GM23338 (cell line): ENCODE data around the gene FOXL2NB. TPM values are rescaled to one million over a fixed set of nuclear protein-coding genes. Genes with fewer than 3 reads are reported as not detected.

Experiments
- ATAC-seq: fragments of 200-7000 bp; cut with Tn5 transposase; 3 replicates; pipeline ENCODE4 v1.9.1; 2020
- DNase-seq: peaks from one replicate; pipeline ENCODE4 v3.0.0-alpha.2; 2015; ENCODE audit warnings: low spot score
- H2AFZ ChIP-seq: fragments of 200-600 bp; sonication (generic); 2 replicates; pipeline ENCODE4 v1.8.0; 2016; ENCODE audit warnings: antibody characterized with exemption, mild to moderate bottlenecking, moderate library complexity
- H3F3A ChIP-seq: fragments of 200-600 bp; sonication (generic); replicated peaks from 2 replicates; pipeline ENCODE4 v1.8.0; 2017; ENCODE audit warnings: antibody characterized with exemption, mixed run types, low read depth
- H3K27ac ChIP-seq: fragments of 200-600 bp; sonication (generic); 2 replicates; pipeline ENCODE4 v1.6.1; 2016; ENCODE audit warnings: low read depth
- H3K27me3 ChIP-seq: fragments of 200-600 bp; sonication (generic); 2 replicates; pipeline ENCODE4 v1.8.0; 2016; ENCODE audit warnings: mild to moderate bottlenecking, mixed run types, moderate library complexity; ENCODE audit not compliant: insufficient read depth
- H3K36me3 ChIP-seq: fragments of 200-600 bp; sonication (generic); 2 replicates; pipeline ENCODE4 v1.8.0; 2016; ENCODE audit warnings: mild to moderate bottlenecking; ENCODE audit not compliant: insufficient read depth
- H3K4me1 ChIP-seq: fragments of 200-600 bp; sonication (generic); 2 replicates; pipeline ENCODE4 v1.8.0; 2016; ENCODE audit warnings: mild to moderate bottlenecking, moderate library complexity; ENCODE audit not compliant: insufficient read depth
- H3K4me2 ChIP-seq: fragments of 200-600 bp; sonication (generic); 2 replicates; pipeline ENCODE4 v1.7.1; 2017; ENCODE audit warnings: mixed run types
- H3K4me3 ChIP-seq: fragments of 200-600 bp; sonication (generic); 2 replicates; pipeline ENCODE4 v1.6.1; 2016; ENCODE audit warnings: mixed run types
- H3K79me2 ChIP-seq: fragments of 200-600 bp; sonication (generic); replicated peaks from 2 replicates; pipeline ENCODE4 v1.8.0; 2017; ENCODE audit warnings: mild to moderate bottlenecking; ENCODE audit not compliant: insufficient read depth
- H3K9me2 ChIP-seq: fragments of 200-600 bp; sonication (generic); 2 replicates; pipeline ENCODE4 v1.8.0; 2017; ENCODE audit not compliant: insufficient read depth
- H4K20me1 ChIP-seq: fragments of 200-600 bp; sonication (generic); replicated peaks from 2 replicates; pipeline ENCODE4 v1.8.0; 2017; ENCODE audit warnings: mild to moderate bottlenecking; ENCODE audit not compliant: insufficient read depth
- H3K27ac Mint-ChIP-seq: 2 replicates; pipeline ENCODE4 v1.8.0; 2020; ENCODE audit warnings: inconsistent platforms, mild to moderate bottlenecking, moderate library complexity, mixed read lengths
- H3K27me3 Mint-ChIP-seq: 3 replicates; pipeline ENCODE4 v1.8.0; 2022; ENCODE audit warnings: low read depth, mild to moderate bottlenecking, moderate library complexity, mixed read lengths, inconsistent platforms; ENCODE audit not compliant: insufficient read depth, poor library complexity
- H3K36me3 Mint-ChIP-seq: 3 replicates; pipeline ENCODE4 v1.8.0; 2021; ENCODE audit warnings: low read depth, mild to moderate bottlenecking, inconsistent platforms, moderate library complexity, mixed read lengths
- H3K4me1 Mint-ChIP-seq: 3 replicates; pipeline ENCODE4 v1.8.0; 2020; ENCODE audit warnings: mild to moderate bottlenecking, inconsistent platforms, mixed read lengths
- H3K4me3 Mint-ChIP-seq: 3 replicates; pipeline ENCODE4 v1.8.0; 2021; ENCODE audit warnings: moderate library complexity, mild to moderate bottlenecking, inconsistent platforms, mixed read lengths
- H3K9me3 Mint-ChIP-seq: 3 replicates; pipeline ENCODE4 v1.8.0; 2020; ENCODE audit warnings: moderate library complexity, mild to moderate bottlenecking, inconsistent platforms, mixed read lengths
- CREB1 ChIP-seq: fragments of 250-450 bp; sonication (Bioruptor Pico); IDR thresholded peaks from 2 replicates; pipeline ENCODE4 v1.5.0; 2020; ENCODE audit warnings: low read depth, mild to moderate bottlenecking, moderate library complexity
- EZH2 ChIP-seq: fragments of 200-600 bp; sonication (generic); IDR thresholded peaks from one replicate; pipeline ENCODE4 v1.8.0; 2017; ENCODE audit warnings: antibody characterized with exemption, mild to moderate bottlenecking, low read depth; ENCODE audit not compliant: unreplicated experiment
- EZH2phosphoT487 ChIP-seq: fragments of 200-600 bp; sonication (generic); IDR thresholded peaks from one replicate; pipeline ENCODE4 v1.8.1; 2018; ENCODE audit warnings: antibody characterized with exemption; ENCODE audit not compliant: unreplicated experiment
- JUNB ChIP-seq: IDR thresholded peaks from one replicate; pipeline ENCODE4 v1.6.1; 2016; ENCODE audit warnings: antibody characterized with exemption; ENCODE audit not compliant: unreplicated experiment
- NANOG ChIP-seq: IDR thresholded peaks from 2 replicates; pipeline ENCODE4 v1.6.1; 2016; ENCODE audit warnings: antibody characterized with exemption, borderline replicate concordance
- POLR2AphosphoS5 ChIP-seq: IDR thresholded peaks from 2 replicates; pipeline ENCODE4 v1.6.1; 2016; ENCODE audit warnings: antibody characterized with exemption, low read depth
- STAT1 ChIP-seq: IDR thresholded peaks from one replicate; pipeline ENCODE4 v1.6.1; 2016; ENCODE audit warnings: antibody characterized with exemption; ENCODE audit not compliant: unreplicated experiment
- ZNF114 ChIP-seq: fragments of 250-450 bp; sonication (Bioruptor Pico); IDR thresholded peaks from 2 replicates; pipeline ENCODE4 v1.5.0; 2020; ENCODE audit warnings: mild to moderate bottlenecking, moderate library complexity
- polyA plus RNA-seq: library from polyadenylated mRNA; unstranded; fragments of >200 nt; fragmentation: Nextera tagmentation; extraction: Ambion mirVana; gene quantifications from 2 replicates; pipeline ENCODE4 v1.2.1, GENCODE V29; 2016
- total RNA-seq: library from RNA; depleted of rRNA; stranded (reverse); fragments of >200 nt; shearing (Covaris generic); gene quantifications from 2 replicates; pipeline ENCODE4 v1.2.3, GENCODE V29; 2014
- TF ChIP-seq, protein P1 (sequence below): IDR thresholded peaks from one replicate; pipeline ENCODE4 v1.6.1; 2018; ENCODE audit warnings: antibody characterized with exemption; ENCODE audit not compliant: unreplicated experiment
- TF ChIP-seq, protein P2 (sequence below): fragments of 250-450 bp; sonication (Bioruptor Pico); IDR thresholded peaks from 2 replicates; pipeline ENCODE4 v1.5.0; 2020; ENCODE audit warnings: mild to moderate bottlenecking, moderate library complexity
- TF ChIP-seq, protein P3 (sequence below), 2 experiments: fragments of 200-600 bp in 1 of 2; sonication (generic) in 1 of 2; conservative IDR thresholded peaks; 2 replicates each; pipeline versions ENCODE4 v1.5.1 to v1.6.1; 2016 to 2017; ENCODE audit warnings: antibody characterized with exemption in 2 of 2, low read depth in 2 of 2, mild to moderate bottlenecking in 2 of 2, moderate library complexity in 1 of 2
- TF ChIP-seq, protein P4 (sequence below): IDR thresholded peaks from 2 replicates; pipeline ENCODE4 v1.6.1; 2016; ENCODE audit warnings: antibody characterized with exemption

Gene FOXL2NB
- total and polyA plus RNA-seq, 2 experiments from 2014 or later, result 11.2 to 15.6 TPM

DNA sequence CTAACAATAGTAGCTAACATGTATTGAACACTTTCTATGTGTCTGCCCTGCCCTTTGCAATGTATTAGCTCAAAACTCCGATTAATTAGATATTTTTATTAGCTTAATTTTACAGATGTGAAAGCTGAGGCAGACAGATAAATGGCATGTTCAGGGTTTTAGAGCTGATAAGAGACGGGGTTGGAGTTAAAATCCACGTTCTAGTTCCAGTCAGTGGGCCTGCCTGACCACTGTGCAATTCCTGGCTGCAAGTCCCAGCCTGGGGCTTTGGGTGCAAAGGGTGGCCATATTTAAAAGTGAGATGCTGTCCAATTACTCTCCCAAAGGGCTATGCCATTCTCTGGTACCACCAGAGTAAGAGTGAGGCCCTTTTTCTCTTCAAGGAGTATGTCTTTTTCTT is 33.3 kb upstream of the FOXL2NB start:
- H3K36me3 Mint-ChIP-seq, result no peaks in the 10 kb centered on the region
- H3K4me2 ChIP-seq, result no peak overlapping the region
- H3F3A ChIP-seq, result no peaks in the 10 kb centered on the region
- H3K4me1 ChIP-seq, result no peaks in the 10 kb centered on the region
- no peak for DNase-seq
- H3K4me1 Mint-ChIP-seq, result peaks cover 3% of the 10 kb centered on the region; the same call in 2 of the 3 replicates
- no peaks in the 10 kb centered on the region for H3K9me2 ChIP-seq
- peaks cover 8% of the 10 kb centered on the region for H3K27me3 Mint-ChIP-seq
- no peak overlapping the region for H3K27ac ChIP-seq
- ATAC-seq, result no peak
- H3K27me3 ChIP-seq, result 0 out of 2 replicates have a peak, but pooled peaks cover 4% of the 10 kb centered on the region
- no peak overlapping the region for H3K4me3 ChIP-seq
- no peaks in the 10 kb centered on the region for H3K36me3 ChIP-seq
- no peak overlapping the region for H3K27ac Mint-ChIP-seq
- no peak overlapping the region for H3K4me3 Mint-ChIP-seq
- no peaks in the 10 kb centered on the region for H3K9me3 Mint-ChIP-seq
- TF ChIP-seq POLR2AphosphoS5 (no peak), EZH2 (no peak), NANOG (no peak), STAT1 (no peak), ZNF114 (CRISPR knock-in tag) (no peak), EZH2phosphoT487 (no peak), CREB1 (no peak), JUNB (no peak)
- TF ChIP-seq, protein P1, sequence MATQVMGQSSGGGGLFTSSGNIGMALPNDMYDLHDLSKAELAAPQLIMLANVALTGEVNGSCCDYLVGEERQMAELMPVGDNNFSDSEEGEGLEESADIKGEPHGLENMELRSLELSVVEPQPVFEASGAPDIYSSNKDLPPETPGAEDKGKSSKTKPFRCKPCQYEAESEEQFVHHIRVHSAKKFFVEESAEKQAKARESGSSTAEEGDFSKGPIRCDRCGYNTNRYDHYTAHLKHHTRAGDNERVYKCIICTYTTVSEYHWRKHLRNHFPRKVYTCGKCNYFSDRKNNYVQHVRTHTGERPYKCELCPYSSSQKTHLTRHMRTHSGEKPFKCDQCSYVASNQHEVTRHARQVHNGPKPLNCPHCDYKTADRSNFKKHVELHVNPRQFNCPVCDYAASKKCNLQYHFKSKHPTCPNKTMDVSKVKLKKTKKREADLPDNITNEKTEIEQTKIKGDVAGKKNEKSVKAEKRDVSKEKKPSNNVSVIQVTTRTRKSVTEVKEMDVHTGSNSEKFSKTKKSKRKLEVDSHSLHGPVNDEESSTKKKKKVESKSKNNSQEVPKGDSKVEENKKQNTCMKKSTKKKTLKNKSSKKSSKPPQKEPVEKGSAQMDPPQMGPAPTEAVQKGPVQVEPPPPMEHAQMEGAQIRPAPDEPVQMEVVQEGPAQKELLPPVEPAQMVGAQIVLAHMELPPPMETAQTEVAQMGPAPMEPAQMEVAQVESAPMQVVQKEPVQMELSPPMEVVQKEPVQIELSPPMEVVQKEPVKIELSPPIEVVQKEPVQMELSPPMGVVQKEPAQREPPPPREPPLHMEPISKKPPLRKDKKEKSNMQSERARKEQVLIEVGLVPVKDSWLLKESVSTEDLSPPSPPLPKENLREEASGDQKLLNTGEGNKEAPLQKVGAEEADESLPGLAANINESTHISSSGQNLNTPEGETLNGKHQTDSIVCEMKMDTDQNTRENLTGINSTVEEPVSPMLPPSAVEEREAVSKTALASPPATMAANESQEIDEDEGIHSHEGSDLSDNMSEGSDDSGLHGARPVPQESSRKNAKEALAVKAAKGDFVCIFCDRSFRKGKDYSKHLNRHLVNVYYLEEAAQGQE, result no peak
- TF ChIP-seq, protein P2, sequence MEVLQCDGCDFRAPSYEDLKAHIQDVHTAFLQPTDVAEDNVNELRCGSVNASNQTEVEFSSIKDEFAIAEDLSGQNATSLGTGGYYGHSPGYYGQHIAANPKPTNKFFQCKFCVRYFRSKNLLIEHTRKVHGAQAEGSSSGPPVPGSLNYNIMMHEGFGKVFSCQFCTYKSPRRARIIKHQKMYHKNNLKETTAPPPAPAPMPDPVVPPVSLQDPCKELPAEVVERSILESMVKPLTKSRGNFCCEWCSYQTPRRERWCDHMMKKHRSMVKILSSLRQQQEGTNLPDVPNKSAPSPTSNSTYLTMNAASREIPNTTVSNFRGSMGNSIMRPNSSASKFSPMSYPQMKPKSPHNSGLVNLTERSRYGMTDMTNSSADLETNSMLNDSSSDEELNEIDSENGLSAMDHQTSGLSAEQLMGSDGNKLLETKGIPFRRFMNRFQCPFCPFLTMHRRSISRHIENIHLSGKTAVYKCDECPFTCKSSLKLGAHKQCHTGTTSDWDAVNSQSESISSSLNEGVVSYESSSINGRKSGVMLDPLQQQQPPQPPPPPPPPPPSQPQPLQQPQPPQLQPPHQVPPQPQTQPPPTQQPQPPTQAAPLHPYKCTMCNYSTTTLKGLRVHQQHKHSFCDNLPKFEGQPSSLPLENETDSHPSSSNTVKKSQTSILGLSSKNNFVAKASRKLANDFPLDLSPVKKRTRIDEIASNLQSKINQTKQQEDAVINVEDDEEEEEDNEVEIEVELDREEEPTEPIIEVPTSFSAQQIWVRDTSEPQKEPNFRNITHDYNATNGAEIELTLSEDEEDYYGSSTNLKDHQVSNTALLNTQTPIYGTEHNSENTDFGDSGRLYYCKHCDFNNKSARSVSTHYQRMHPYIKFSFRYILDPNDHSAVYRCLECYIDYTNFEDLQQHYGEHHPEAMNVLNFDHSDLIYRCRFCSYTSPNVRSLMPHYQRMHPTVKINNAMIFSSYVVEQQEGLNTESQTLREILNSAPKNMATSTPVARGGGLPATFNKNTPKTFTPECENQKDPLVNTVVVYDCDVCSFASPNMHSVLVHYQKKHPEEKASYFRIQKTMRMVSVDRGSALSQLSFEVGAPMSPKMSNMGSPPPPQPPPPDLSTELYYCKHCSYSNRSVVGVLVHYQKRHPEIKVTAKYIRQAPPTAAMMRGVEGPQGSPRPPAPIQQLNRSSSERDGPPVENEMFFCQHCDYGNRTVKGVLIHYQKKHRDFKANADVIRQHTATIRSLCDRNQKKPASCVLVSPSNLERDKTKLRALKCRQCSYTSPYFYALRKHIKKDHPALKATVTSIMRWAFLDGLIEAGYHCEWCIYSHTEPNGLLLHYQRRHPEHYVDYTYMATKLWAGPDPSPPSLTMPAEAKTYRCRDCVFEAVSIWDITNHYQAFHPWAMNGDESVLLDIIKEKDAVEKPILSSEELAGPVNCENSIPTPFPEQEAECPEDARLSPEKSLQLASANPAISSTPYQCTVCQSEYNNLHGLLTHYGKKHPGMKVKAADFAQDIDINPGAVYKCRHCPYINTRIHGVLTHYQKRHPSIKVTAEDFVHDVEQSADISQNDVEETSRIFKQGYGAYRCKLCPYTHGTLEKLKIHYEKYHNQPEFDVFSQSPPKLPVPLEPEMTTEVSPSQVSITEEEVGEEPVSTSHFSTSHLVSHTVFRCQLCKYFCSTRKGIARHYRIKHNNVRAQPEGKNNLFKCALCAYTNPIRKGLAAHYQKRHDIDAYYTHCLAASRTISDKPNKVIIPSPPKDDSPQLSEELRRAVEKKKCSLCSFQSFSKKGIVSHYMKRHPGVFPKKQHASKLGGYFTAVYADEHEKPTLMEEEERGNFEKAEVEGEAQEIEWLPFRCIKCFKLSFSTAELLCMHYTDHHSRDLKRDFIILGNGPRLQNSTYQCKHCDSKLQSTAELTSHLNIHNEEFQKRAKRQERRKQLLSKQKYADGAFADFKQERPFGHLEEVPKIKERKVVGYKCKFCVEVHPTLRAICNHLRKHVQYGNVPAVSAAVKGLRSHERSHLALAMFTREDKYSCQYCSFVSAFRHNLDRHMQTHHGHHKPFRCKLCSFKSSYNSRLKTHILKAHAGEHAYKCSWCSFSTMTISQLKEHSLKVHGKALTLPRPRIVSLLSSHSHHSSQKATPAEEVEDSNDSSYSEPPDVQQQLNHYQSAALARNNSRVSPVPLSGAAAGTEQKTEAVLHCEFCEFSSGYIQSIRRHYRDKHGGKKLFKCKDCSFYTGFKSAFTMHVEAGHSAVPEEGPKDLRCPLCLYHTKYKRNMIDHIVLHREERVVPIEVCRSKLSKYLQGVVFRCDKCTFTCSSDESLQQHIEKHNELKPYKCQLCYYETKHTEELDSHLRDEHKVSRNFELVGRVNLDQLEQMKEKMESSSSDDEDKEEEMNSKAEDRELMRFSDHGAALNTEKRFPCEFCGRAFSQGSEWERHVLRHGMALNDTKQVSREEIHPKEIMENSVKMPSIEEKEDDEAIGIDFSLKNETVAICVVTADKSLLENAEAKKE (CRISPR knock-in tag), result no peak
- TF ChIP-seq, protein P3, sequence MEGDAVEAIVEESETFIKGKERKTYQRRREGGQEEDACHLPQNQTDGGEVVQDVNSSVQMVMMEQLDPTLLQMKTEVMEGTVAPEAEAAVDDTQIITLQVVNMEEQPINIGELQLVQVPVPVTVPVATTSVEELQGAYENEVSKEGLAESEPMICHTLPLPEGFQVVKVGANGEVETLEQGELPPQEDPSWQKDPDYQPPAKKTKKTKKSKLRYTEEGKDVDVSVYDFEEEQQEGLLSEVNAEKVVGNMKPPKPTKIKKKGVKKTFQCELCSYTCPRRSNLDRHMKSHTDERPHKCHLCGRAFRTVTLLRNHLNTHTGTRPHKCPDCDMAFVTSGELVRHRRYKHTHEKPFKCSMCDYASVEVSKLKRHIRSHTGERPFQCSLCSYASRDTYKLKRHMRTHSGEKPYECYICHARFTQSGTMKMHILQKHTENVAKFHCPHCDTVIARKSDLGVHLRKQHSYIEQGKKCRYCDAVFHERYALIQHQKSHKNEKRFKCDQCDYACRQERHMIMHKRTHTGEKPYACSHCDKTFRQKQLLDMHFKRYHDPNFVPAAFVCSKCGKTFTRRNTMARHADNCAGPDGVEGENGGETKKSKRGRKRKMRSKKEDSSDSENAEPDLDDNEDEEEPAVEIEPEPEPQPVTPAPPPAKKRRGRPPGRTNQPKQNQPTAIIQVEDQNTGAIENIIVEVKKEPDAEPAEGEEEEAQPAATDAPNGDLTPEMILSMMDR (conservative IDR thresholded peaks at IDR 0.05; ENCODE audit: low read depth in 2 of 2), result no peak
- TF ChIP-seq, protein P4, sequence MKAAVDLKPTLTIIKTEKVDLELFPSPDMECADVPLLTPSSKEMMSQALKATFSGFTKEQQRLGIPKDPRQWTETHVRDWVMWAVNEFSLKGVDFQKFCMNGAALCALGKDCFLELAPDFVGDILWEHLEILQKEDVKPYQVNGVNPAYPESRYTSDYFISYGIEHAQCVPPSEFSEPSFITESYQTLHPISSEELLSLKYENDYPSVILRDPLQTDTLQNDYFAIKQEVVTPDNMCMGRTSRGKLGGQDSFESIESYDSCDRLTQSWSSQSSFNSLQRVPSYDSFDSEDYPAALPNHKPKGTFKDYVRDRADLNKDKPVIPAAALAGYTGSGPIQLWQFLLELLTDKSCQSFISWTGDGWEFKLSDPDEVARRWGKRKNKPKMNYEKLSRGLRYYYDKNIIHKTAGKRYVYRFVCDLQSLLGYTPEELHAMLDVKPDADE, result no peak
- H2AFZ ChIP-seq, result no peak overlapping the region
- H4K20me1 ChIP-seq, result no peaks in the 10 kb centered on the region
- H3K79me2 ChIP-seq, result no peaks in the 10 kb centered on the region
